Retina (tissue), 1 donor: Measurements from ENCODE around the gene ATP6V1B1.

Experiments used
- DNase-seq: peaks from one replicate; pipeline ENCODE4 v3.0.0-alpha.2; 2016

The ATP6V1B1 gene

GRCh38 chr2:70947556-70948184 is 12.0 kb downstream of the ATP6V1B1 start:
- DNase-seq: no peak

GRCh38 chr2:70948337-70949003 is 12.8 kb downstream of the ATP6V1B1 start:
- DNase-seq: peak; percentile 91

- no peak for DNase-seq
These were observed 13.4 kb downstream of the ATP6V1B1 start for GRCh38 chr2:70949086-70949485.

GRCh38 chr2:70954886-70955285 is 19.2 kb downstream of the ATP6V1B1 start:
- DNase-seq: no peak

GRCh38 chr2:70956141-70956540 is 20.4 kb downstream of the ATP6V1B1 start:
- no peak for DNase-seq

- DNase-seq: no peak
These were observed 22.1 kb downstream of the ATP6V1B1 start for GRCh38 chr2:70957798-70958197.

- DNase-seq: no peak
These were observed 23.1 kb downstream of the ATP6V1B1 start for GRCh38 chr2:70958759-70959158.

GRCh38 chr2:70959271-70959761 is 23.6 kb downstream of the ATP6V1B1 start:
- DNase-seq: no peak

GRCh38 chr2:70959851-70960832 is 24.4 kb downstream of the ATP6V1B1 start:
- no peak for DNase-seq

GRCh38 chr2:70960833-70961647 is 25.3 kb downstream of the ATP6V1B1 start:
- no peak for DNase-seq

- no peak for DNase-seq
These were observed 25.9 kb downstream of the ATP6V1B1 start for GRCh38 chr2:70961648-70961994.

- no peak for DNase-seq
These were observed 26.6 kb downstream of the ATP6V1B1 start for GRCh38 chr2:70962211-70962884.

GRCh38 chr2:70962885-70963878 is 27.5 kb downstream of the ATP6V1B1 start:
- no peak for DNase-seq

GRCh38 chr2:70964133-70964532 is 28.4 kb downstream of the ATP6V1B1 start:
- no peak for DNase-seq

GRCh38 chr2:70964596-70965386 is 29.1 kb downstream of the ATP6V1B1 start:
- DNase-seq: peak; percentile 72

GRCh38 chr2:70965506-70965905 is 29.8 kb downstream of the ATP6V1B1 start:
- no peak for DNase-seq

- DNase-seq: no peak
These were observed 31.0 kb downstream of the ATP6V1B1 start for GRCh38 chr2:70966681-70967080.

- DNase-seq: no peak
These were observed 31.5 kb downstream of the ATP6V1B1 start for GRCh38 chr2:70967189-70967588.

- no peak for DNase-seq
These were observed 38.9 kb downstream of the ATP6V1B1 start for GRCh38 chr2:70974592-70974991.

- DNase-seq: no peak
These were observed 39.5 kb downstream of the ATP6V1B1 start for GRCh38 chr2:70975237-70975636.
